Activated CD8-positive, alpha-beta memory T cell treated with anti-CD3 and anti-CD28 coated beads, Interleukin-2, amount 50 U/mL, for 24 hours (primary cell): ENCODE measurements around the gene USP17L18.
"Not testable (repeated sequence)": the region's sequence is repeated elsewhere in the genome, so short reads cannot be mapped to it uniquely, and the experiment has no call there.

Experiments
- DNase-seq: peaks from one replicate; pipeline ENCODE4 v3.0.0-alpha.2; 2020; ENCODE audit errors: extremely low read depth

The USP17L18 gene

GRCh38 chr4:9247953-9248680 lies at the start of gene USP17L18:
Gene USP17L18, plus strand, starts transcription at chr4:9248630. Its CDS starts 0 bp downstream, at chr4:9248630.
- DNase-seq: not testable (repeated sequence)

GRCh38 chr4:9210357-9210756 lies 38.1 kb upstream of the USP17L18 start, which contains the start of gene USP17L10:
Gene USP17L10, plus strand, starts transcription at chr4:9210657. Its CDS starts 0 bp downstream, at chr4:9210657.
- DNase-seq: not testable (repeated sequence)

GRCh38 chr4:9214701-9215100 lies 33.7 kb upstream of the USP17L18 start:
- not testable (repeated sequence) for DNase-seq

GRCh38 chr4:9215105-9215504 lies 33.3 kb upstream of the USP17L18 start, which contains the start of gene USP17L11:
Gene USP17L11, plus strand, starts transcription at chr4:9215405. Its CDS starts 0 bp downstream, at chr4:9215405.
- not testable (repeated sequence) for DNase-seq

GRCh38 chr4:9219852-9220251 lies 28.6 kb upstream of the USP17L18 start, which contains the start of gene USP17L12:
Gene USP17L12, plus strand, starts transcription at chr4:9220152. Its CDS starts 0 bp downstream, at chr4:9220152.
- not testable (repeated sequence) for DNase-seq

GRCh38 chr4:9224596-9224995 lies 23.8 kb upstream of the USP17L18 start, which contains the start of gene USP17L13:
Gene USP17L13, plus strand, starts transcription at chr4:9224896. Its CDS starts 0 bp downstream, at chr4:9224896.
- DNase-seq: not testable (repeated sequence)

- DNase-seq: not testable (repeated sequence)
These were observed 18.2 kb upstream of the USP17L18 start for GRCh38 chr4:9230249-9230648.

GRCh38 chr4:9234085-9234484 lies 14.3 kb upstream of the USP17L18 start, which contains the start of gene USP17L15:
Gene USP17L15, plus strand, starts transcription at chr4:9234385. Its CDS starts 0 bp downstream, at chr4:9234385.
- not testable (repeated sequence) for DNase-seq

- DNase-seq: not testable (repeated sequence)
These were observed 10.0 kb upstream of the USP17L18 start for GRCh38 chr4:9238461-9238860.

GRCh38 chr4:9243579-9243978 lies 4.9 kb upstream of the USP17L18 start, which contains the start of gene USP17L17:
Gene USP17L17, plus strand, starts transcription at chr4:9243879. Its CDS starts 0 bp downstream, at chr4:9243879.
- not testable (repeated sequence) for DNase-seq

GRCh38 chr4:9253078-9253477 lies 4.6 kb downstream of the USP17L18 start, which contains the start of gene USP17L19:
Gene USP17L19, plus strand, starts transcription at chr4:9253378. Its CDS starts 0 bp downstream, at chr4:9253378.
- DNase-seq: not testable (repeated sequence)

GRCh38 chr4:9257824-9258223 lies 9.4 kb downstream of the USP17L18 start, which contains the start of gene USP17L20:
Gene USP17L20, plus strand, starts transcription at chr4:9258124. Its CDS starts 0 bp downstream, at chr4:9258124.
- not testable (repeated sequence) for DNase-seq

GRCh38 chr4:9262572-9262971 lies 14.1 kb downstream of the USP17L18 start, which contains the start of gene USP17L21:
Gene USP17L21, plus strand, starts transcription at chr4:9262872. Its CDS starts 0 bp downstream, at chr4:9262872.
- DNase-seq: not testable (repeated sequence)

GRCh38 chr4:9267319-9267718 lies 18.9 kb downstream of the USP17L18 start, which contains the start of gene USP17L22:
Gene USP17L22, plus strand, starts transcription at chr4:9267619. Its CDS starts 0 bp downstream, at chr4:9267619.
- not testable (repeated sequence) for DNase-seq

- DNase-seq: not testable (repeated sequence)
These were observed 23.3 kb downstream of the USP17L18 start for GRCh38 chr4:9271719-9272118.
